ENCODE results near the gene PFN2.
"Not testable (repeated sequence)": the region's sequence is repeated elsewhere in the genome, so short reads cannot be mapped to it uniquely, and the experiment has no call there.

Gene PFN2

DNA sequence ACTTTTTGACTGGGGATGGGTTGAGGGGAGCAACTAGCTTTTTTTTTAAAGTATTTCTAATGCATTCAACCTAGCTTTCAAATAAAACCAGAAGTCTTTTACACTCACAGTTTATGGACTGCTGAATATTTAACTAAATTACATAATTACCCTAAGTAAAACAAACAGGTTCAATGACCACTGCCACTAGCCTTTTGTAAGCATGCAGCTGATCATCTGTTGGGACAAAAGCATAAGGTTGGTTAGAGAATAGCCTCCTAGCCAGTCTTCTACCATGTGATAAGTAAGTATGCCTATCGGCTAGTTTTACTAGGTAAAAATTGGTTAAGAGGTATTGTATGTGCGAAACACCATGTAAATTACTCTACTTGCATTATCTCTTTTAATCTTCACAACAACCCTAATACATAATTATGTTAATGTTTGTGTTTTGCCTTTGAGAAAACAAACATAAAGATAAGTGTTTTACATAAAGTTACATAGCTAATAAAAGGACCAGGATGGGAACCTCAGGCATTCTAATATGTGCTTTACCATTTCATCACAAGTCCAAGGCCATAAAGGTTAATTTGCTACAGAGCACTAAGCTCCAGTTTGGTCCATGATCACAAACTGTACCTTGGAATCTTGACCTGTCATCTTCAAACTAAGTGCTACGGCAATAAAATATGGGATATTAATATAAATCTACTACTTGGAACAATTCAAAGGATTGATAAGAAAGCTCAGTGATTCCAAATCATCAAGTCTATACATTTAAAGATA, 13.2 kb downstream of the PFN2 start:
- no peak for DNase-seq (ENCODE audit: low read depth)
- no peak overlapping the region for H3K4me3 ChIP-seq (ENCODE audit: low read length)
- no peak for TF ChIP-seq CTCF (IDR thresholded peaks at IDR 0.05; ENCODE audit: insufficient read depth, low read depth, low read length, missing control alignments)

- TF ChIP-seq CTCF (IDR thresholded peaks at IDR 0.05; ENCODE audit: insufficient read depth, low read depth, low read length, missing control alignments) = no peak
- peak; percentile 29 for DNase-seq (ENCODE audit: low read depth)
- no peak overlapping the region for H3K4me3 ChIP-seq (ENCODE audit: low read length)
Measured at GRCh38 chr3:149955449-149955848, 15.2 kb downstream of the PFN2 start.

DNA sequence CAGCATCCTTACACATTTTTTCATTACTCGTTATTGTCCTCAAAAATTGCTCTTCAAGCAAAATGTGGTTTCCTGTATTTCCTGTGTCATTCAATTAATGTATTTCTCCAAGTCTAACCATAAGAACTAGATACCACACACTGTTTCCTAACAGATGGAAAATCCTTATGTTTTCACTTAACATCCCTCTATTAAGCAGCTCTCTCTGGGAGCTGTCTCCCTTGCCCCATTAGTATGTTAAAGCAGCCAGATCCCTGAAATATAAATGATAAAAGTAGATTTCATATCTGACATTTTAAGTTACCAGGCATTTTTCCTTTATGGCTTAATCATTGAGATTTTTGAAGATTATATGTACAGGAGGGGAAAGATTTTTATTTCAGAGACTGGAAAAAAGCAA, 15.9 kb downstream of the PFN2 start:
- H3K4me3 ChIP-seq (ENCODE audit: low read length) = no peak overlapping the region
- no peak for TF ChIP-seq CTCF (IDR thresholded peaks at IDR 0.05; ENCODE audit: insufficient read depth, low read depth, low read length, missing control alignments)
- DNase-seq (ENCODE audit: low read depth) = no peak

- no peak for TF ChIP-seq CTCF (IDR thresholded peaks at IDR 0.05; ENCODE audit: insufficient read depth, low read depth, low read length, missing control alignments)
- DNase-seq (ENCODE audit: low read depth) = no peak
- H3K4me3 ChIP-seq (ENCODE audit: low read length) = no peak overlapping the region
Measured at GRCh38 chr3:149949181-149949580, 21.5 kb downstream of the PFN2 start.

- H3K4me3 ChIP-seq (ENCODE audit: low read length) = no peak overlapping the region
- TF ChIP-seq CTCF (IDR thresholded peaks at IDR 0.05; ENCODE audit: insufficient read depth, low read depth, low read length, missing control alignments) = no peak
- no peak for DNase-seq (ENCODE audit: low read depth)
Measured at GRCh38 chr3:149947231-149947630, 23.5 kb downstream of the PFN2 start.

DNA sequence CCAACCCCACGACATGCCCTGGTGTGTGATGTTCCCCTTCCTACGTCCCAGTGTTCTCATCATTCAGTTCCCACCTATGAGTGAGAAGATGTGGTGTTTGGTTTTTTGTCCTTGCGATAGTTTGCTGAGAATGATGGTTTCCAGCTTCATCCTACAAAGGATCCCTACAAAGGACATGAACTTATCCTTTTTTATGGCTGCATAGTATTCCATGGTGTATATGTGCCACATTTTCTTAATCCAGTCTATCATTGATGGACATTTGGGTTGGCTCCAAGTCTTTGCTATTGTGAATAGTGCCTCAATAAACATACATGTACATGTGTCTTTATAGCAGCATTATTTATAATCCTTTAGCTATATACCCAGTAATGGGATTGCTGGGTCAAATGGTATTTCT, 26.7 kb downstream of the PFN2 start:
- not testable (repeated sequence) for DNase-seq (ENCODE audit: low read depth); H3K4me3 ChIP-seq (ENCODE audit: low read length)

DNA sequence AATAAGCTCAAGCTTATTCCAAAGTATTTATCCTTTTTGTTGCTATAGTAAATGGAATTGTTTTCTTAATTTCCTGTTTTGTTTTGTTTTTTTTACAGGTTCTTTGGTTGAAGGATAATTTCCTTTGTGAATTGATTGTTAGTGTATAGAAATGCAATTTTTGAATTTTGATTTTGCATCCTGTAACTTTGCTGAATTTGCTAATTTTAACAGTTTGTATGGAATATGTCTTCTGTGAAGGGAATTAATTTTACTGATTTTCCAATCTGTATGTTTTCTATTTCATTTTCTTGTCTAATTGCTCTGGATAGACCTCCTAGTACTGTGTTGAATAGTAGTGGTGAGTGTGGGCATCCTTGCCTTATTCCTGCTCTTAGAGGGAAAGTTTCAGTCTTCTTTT, 28.3 kb downstream of the PFN2 start:
- no peak for TF ChIP-seq CTCF (IDR thresholded peaks at IDR 0.05; ENCODE audit: insufficient read depth, low read depth, low read length, missing control alignments)
- H3K4me3 ChIP-seq (ENCODE audit: low read length) = no peak overlapping the region
- DNase-seq (ENCODE audit: low read depth) = no peak

Measured in epithelial cell of esophagus (primary cell).